COR-L47 (cell line): ENCODE data around the gene EEFSEC.

Source experiments
- DNase-seq: peaks from one replicate; lab custom pipeline; 2025; lab: John Stamatoyannopoulos, UW

The EEFSEC gene

DNA sequence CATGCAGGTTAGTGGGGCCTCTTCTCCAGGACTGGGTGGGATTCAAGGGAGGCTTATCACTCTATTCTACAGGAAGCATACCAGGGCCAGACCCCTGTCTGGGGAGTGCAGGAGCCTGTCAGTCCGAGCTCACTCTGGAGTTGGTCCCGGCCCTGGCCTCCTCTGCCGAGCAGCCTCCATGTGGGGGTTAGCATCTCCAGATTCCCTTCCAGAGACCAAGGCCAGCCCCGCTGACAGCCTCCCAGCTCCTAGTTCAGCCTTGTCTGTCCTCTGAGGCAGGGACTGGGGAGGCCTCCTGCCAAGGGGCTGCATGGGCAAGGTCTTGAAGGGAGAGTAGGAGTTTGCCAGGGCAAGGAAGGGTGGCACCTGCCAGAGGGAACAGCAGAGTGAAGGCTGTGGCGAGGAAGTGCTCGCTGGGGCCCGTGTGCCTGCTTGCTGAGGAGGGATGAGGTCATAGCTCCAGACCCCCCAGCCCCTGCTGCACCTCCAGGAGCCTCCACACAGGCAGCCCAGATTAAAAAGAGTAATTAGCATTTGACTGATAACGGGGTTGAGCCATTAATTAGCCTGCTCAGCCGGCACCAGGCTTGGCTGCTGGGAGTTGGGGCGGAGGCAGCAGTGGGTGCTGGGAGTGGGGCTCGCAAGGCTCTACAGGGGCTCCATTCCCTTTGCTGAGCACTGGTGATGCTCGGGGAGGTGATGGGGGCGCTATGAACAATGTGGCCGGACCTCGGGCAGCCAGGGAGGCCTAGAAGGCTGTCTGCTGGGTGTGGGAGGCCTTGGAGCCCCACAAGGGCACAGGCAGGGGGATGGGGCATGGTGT, 259.1 kb downstream of the EEFSEC start:
- no peak for DNase-seq

DNA sequence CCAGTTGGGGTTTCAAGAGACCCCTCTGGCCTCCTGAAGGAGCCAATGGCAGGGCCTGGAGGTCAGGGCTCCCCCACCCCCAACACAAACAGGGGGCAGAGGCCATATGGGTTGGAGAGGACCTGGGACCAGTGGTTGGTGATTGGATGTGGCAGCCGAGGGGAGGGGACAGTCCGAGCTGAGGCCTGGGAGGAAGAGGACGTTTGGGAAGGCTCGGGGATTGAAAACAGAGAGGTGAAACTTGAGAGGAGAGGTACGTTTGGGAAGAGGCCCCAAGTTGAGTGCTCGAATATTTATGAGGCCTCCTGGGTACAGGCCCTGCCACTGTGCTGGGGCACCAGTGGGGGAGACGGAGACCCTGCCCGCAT, 259.7 kb downstream of the EEFSEC start:
- DNase-seq, result no peak

DNA sequence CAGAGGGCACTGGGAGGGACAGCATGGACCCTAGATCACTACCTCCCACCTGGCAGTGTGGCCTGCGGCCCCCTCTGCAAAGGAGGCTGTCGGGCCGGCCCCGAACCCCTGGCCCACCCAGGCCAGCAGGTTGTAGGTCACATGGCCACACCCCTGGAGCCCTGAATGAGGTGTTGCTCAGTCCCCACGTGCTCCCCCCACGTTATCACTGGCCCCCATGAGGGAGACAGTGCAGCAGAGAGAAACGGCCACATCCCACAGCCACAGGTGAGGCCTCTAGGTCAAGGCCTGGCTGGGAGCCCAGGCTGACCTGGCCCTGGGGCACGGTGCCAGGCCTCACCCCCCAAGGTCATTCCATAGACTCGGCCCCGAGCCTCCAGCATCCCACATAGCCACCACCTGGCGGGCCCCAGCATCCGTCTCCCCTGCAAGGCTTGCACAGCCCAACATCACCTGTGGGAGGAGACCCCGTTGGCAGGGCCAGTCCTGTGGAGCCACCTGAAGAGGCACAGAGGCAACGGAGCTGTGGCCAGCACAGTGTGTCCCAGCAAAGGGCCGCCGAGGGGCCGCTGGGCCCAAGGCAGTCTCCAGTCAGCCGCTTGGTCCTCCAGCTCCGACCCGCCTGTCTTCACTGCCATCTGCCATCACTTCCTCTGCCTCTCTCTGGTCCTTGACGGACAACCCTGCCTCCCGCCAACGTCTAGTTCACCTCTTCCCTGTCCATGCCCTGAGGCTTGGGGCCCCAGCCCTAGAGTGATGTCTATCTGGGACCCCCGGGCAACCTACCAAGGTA, 260.3 kb downstream of the EEFSEC start:
- no peak for DNase-seq

DNA sequence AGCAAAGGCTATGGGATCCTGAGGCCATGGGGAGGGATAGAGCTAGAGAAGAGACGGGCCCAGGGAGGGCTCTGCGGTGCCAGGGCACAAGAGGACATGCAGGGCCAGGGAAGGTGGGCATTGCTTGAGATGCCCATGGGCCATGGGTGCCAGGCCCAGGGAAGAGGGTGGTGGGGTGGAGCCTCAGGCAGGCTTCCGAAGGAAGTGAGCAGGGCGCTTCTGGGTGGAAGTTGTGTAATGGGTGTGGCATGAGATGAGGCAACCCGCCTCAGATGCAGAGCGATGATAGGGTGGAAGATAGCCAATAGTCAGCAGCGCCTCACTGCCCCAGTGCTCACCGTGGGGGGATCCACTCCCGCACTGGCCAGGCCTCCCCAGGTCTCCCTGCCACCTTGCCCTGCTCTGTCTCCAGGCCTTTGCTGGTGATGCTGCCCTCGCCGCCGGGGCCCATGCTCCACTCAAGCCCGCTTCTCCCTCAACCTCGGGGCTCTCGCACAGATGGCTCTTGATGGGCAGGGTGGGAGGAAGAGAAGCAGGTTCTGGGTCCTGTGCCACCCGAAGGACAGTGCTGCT, 262.0 kb downstream of the EEFSEC start:
- no peak for DNase-seq

DNA sequence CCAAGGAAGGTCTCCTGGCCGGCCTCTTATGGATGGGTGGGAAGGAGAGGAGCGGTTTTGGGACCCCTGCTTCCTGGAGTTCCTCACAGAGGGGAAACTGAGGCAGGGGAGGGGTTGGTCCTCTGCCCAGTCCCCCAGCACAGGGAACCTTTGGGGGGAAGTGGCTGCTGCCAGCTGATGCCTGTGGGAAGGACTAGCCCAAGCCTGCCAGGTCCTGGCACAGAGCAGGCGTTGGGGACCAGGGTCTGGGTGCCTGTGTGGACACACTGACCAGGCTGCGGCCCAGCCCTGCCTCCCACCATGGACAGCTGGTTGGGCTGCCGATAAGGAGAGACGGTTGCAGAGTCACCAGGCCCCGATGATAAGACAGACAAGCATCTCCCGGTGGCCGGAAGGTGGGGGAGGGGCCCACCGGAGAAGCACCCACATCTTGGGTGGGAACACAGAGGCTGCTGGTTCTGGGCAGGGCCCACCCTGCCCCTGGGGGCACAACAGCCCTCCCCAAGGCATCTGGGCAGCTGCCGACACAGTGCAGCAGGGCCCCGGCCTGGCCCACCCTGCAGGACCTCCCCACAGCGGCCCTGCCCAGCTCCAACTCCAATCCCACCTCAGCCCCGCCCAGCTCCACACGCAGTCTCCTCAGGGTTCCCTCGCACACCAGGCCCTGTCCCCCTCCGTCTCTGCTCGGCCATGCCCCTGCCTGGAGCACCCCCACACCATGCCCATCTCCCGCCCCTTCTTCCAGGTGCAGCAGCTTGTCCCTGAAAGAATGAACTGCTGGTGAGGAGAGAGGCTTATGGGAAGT, 262.7 kb downstream of the EEFSEC start:
- no peak for DNase-seq

DNA sequence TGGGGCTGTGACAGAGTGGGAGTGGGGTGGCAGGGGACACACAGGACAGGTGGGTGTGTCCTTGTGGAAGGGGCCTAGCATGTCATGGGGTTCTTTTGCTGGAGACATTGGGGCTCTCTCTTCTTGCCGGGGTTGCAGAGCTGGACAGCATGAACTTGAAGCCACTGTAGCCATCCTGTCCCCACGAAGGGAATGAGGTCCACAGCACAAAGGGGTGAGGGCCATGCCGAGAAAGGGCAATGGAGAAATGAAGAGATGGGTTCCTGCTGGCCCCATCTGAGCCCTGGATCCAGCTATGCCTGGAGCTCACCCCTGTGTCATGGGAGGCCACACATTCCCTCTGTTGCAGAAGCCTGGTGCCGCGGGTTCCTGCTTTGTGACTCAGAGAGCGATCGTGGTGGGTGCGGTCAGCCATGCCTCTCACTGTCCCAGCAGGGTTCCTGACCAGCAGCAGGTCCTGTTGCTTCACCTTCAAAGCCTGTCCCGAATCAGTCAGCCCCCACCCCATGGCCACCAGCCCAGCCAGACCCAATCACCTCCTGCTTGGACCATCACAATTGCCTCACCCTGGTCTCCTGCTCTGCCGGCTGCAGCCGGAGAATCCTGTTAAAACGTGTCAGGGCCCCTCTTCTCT, 263.4 kb downstream of the EEFSEC start:
- no peak for DNase-seq

DNA sequence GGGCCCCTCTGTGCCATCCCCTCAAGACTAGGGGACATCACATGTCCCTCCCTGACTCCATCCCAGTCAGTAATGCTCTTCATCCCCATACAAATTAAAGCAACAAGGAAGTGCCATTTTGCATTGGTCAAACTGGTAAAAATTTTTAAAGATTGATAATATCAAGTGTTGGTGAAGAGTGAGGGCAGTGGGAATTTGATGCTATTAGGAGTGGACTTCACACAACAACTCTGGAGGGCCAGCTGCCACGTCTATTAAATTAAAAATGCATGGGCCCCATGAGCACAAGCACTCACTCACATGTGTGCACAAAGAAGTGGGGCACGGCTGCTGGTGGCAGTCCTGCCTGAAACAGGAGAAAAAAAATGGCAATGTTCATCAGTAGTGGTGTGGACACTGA, 265.6 kb downstream of the EEFSEC start:
- DNase-seq, result no peak

DNA sequence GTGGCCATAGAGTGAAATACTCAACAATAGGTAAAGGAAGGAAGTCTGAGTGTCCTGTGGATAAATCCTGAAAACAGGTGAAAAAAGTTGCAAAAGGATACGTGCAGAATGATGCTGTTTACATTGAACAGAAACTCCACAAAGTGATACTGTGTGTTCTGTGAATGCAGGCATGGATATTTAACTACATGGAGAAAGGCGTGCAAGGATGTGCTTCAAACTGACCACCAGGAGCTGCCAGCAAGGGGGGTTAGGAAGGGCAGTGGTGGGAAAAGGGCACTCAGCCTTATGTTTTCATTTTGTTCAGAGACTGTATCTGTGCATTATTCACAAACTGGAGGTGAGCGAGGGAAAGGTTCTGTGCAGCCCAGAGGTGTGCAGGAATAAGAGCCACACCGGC, 266.0 kb downstream of the EEFSEC start:
- no peak for DNase-seq

DNA sequence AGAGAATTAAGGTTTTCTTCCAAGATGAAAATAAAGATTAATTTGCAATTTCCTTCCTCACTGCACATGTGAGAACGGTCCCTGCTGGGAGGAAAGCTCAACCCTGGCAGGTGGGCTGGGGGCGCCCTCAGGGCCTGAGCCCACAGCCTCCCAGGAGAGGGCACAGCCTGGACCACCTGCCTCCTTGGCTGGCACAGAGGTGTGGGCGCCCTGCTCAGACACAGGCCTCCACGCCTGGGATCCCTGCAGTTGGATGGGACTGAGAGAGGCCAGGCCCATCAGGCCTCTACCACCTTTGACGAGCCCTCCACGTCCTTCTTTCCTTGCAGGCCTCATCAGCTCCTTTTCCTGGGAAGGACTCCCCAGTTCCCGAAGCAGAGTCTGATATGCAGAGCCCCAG, 267.0 kb downstream of the EEFSEC start:
- DNase-seq, result no peak

DNA sequence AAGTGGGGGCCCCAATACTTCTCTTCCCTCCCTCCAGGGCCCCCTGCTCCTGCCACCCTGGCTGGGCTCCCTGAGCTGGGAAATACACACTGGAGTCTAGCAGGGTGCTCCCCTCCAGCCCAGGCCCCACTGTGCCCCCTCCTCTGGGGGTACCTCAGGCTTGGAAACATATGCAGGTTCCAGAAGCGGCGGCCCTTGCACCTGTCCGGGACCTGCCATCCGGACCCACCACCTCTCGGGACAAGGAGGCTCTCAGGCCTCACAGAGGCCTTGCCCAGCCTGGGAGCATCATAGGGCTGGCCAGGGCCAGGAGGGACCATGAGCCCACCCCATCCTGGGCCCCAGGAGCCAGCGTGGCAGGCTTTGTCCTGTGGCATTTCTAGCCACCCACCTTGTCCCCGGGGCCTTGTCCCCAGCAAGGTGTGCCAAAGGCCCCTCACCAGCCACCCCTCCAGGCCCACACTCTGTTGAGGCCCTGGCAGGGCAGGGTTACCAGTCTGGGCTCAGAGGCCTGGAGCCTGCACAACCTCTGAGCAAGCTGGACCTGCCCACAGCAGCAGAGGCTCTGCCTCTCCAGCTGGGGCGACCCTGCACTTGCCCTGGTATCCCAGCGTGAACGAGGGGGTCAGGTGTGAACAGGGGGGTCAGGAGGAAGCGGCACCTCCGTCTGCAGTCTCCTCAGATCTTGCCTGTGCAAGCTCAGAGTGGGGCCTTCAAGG, 267.6 kb downstream of the EEFSEC start:
- no peak for DNase-seq

DNA sequence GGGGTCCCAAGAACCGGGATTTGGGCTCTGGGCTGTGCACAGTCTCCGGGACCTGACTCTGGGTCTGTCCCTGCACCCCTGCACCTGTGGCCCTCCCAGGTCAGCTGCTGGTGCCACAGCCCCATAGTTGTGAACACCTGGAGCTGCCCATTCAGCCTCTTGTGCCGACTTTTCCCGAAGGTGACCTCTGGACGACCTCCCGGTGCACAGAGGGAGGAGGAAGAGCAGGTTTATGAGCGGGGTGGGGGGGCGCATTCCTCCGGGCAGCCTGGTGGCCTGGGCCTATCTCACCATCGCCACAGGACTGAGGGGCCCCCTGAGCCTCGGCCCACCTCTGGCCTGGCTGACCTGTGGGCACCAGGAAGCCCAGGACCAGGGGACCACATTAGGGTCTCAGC, 268.2 kb downstream of the EEFSEC start:
- no peak for DNase-seq

DNA sequence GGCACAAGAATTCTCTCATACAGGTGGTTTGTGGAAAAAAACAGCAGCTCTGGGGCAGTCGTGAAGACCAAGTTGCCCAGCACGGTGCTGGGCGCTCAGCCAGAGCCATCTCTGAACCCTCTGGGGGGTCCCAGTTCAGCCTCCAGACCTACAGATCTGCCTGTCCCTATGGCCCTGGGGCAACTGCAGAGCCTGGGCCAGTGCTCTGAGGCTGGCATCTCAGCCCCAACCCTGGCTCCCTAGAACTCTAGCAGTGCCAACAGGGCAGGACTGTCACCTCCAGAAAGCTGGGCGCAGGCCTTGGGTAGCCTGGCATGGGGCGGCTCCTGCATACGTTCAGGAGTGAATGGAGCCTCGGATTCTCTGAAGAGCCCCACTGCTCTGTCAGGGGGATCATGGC, 268.7 kb downstream of the EEFSEC start:
- peak; percentile 39 for DNase-seq

DNA sequence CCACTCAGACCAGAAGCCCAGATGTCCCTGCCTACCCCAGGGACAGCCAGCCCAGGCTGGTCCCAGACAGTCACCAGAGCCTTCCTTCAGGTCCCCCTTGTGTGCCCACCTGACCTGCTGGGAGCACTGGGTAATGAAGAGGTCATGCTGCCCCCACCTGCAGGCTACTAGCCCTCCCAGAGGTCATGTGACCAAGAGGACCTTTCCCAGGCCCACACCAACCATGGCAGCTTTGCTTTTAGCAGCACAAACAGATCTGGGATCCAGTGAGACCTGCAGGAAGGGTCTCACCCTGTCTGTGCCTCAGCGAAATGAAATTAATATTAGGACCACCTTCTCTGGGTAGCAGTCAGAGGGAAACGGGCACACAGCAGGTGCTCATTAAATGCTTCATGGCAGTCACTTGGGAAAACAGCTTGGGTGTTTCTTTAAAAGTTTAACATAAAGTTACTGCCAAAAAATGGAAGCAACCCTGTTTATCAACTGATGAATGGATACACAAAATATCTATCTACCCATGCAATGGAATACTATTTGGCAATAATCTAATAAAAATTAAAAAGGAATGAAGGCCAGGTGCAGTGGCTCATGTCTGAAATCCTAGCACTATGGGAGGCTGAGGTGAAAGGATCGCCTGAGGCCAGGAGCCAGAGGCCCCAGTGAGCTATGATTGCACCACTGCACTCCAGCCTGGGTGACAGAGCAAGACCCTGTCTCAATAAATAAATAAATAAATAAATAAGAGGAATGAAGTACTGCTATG, 269.7 kb downstream of the EEFSEC start:
- no peak for DNase-seq

DNA sequence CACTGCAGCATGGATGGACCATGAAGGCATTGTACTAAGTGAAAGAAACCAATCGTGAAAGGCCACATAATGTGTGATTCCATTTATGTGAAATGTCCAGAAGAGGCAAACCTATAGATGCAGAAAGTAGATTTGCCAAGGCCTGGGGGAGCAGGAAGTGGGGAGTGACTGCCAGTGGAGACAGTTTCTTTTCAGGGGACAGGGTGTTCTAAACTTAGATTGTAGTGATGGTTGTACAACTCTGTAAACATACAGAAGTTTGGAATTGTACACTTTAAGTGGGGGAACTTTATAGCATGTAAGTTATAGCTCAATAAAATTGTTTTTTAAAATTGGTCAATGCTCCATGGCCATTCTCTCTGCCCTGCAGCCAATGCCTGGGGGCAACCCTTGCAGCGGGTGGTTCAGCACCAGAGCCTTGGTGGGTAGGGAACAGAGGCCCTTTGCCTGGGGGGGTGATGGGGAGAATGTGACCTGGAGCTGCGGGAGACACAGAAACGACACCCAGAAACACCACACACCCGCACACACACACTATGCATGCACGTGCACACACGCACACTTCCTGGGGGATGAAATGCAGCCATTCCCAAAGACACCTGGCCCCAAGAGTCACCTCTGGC, 270.4 kb downstream of the EEFSEC start:
- no peak for DNase-seq

DNA sequence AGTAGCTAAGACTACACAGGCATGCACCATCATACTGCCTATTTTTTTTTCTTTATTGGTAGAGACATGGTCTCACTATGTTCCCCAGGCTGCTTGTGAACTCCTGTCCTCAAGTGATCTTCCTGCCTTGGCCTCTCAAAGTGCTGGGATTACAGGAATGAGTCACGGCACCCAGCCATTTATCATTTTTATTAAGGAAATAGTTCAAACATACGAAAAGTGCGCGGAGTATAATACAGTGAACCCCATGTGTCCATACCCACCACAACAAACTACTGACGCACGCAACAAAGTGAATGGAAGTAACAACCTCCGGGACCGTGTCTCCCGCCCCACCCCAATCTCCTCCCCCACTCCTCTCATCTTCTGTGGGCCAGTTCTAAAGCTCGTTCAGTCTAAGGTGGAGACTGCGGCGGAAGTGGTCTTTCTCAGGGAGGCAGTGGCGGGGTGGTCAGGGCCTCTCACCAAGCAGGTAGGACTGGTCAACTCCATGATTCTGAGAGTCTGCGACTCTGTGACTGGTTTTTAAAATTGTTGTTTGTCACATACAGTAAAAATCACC, 271.3 kb downstream of the EEFSEC start:
- no peak for DNase-seq

DNA sequence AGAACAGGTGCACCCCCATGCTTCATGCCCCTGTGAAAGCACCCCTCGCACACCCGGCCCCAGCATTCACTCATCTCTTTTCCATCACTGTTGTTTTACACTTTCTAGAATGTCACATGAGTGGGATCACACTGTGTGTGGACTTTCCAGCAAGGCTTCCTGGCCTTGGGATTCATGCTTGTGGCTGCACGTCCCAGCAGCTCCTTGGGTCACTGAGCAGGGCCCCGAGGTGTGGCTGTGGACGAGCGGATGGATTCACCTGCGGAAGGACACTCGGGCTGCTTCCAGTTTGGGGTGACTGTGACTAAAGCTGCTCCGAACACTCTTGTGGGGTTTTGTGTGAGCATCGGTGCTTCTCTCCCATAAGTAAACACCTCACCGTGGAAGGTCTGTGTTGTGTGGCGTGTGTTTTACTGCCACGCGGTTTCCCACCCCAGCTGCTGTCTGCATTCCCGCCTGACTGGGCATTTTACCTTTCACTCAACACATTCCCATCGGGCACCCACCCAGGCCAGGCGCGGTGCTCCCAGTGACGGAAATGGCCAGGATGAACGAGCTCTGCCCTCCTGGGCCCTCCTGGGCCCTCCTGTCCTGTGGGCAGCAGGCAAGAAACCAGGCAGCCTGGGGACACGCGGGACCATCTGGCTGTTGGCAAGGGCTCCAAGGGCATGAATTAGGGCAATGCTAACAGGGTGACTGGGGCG, 272.0 kb downstream of the EEFSEC start:
- no peak for DNase-seq

DNA sequence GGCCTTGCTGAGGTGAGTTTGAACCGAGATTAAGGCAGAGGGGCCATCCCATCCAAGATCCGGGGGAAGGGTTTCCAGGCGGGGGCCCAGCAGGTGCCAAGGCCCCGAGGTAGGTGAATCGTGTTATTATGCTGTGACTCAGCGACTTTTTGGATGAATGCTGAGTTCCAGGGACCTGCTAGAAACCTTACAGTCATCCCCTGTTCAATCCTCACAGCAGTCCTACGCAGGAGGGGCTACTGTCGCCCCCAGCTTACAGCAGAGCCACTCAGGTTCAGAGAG, 272.5 kb downstream of the EEFSEC start:
- no peak for DNase-seq

DNA sequence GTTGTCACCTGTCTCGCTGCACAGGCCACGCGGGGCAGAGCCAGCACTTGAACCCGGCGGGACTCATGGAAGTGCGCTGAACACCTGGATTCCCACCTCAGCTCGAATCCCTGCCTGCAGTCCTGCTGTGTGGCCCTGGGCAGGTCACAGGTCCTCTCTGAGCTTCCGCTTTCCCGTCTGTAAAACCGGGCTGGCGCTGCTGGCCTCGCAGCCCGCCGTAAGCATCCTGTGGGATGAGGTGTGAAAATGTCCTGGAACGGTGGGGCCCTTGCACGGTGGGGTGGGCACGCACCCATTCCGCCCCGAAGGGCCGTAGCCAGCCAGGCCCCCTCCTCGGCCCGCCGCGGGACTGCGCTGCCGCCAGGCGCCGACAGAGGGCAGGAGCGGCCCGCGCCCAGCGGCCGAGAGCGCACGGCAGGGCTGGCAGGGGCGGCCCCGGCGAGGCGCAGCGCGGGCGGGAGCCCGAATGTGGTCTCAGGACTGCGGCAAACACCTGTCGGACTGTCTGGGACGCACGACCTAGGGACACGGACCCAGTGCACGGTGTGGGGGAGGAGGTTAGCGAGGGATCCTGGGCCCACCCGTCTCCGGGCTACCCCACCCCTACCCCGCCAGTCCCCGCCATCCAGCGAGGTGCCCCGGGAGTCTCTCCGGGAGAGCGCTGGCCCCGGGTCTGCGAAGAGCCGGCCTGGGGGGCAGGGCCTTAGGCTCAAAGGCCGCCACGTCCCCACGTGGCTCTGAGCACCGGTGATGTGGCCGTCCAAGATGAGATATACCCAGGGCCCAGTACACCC, 273.0 kb downstream of the EEFSEC start:
- DNase-seq, result no peak
